NB4 (cell line): Measurements from ENCODE around the gene SPRTN.

Experiments used
- CTCF ChIP-seq: IDR thresholded peaks from one replicate; pipeline ENCODE4 v1.5.1; 2012; ENCODE audit warnings: low read depth, low read length
- MAX ChIP-seq: IDR thresholded peaks from 2 replicates; pipeline ENCODE4 v1.6.1; 2011; ENCODE audit warnings: low read depth, low read length
- MYC ChIP-seq: IDR thresholded peaks from 2 replicates; pipeline ENCODE4 v1.6.1; 2011; ENCODE audit warnings: low read depth, low read length
- POLR2A ChIP-seq: IDR thresholded peaks from 2 replicates; pipeline ENCODE4 v1.6.1; 2011; ENCODE audit warnings: mild to moderate bottlenecking; ENCODE audit not compliant: insufficient read length; ENCODE audit errors: extremely low read depth

GRCh38 chr1:231376875-231377549 is 38.9 kb downstream of the SPRTN start:
- TF ChIP-seq CTCF (no peak), POLR2A (no peak), MYC (no peak), MAX (no peak)
